Lower leg skin (tissue), 4 donors: ENCODE data around the gene HNRNPR. TPM values are rescaled to one million over a fixed set of nuclear protein-coding genes. Genes with fewer than 3 reads are reported as not detected.
"Not testable (repeated sequence)": the region's sequence is repeated elsewhere in the genome, so short reads cannot be mapped to it uniquely, and the experiment has no call there.

Experiments used
- DNase-seq, 2 donors: peaks; one replicate each; pipeline ENCODE4 v3.0.0-alpha.2; 2019; ENCODE audit warnings: low spot score in 2 of 2
- H3K4me3 ChIP-seq: fragments of 200-600 bp; sonication (generic); 2 replicates; pipeline ENCODE4 v1.5.1; 2017; ENCODE audit warnings: mild to moderate bottlenecking, low read depth; ENCODE audit not compliant: poor library complexity, severe bottlenecking
- CTCF ChIP-seq, 3 donors: fragments of 450-650 bp; IDR thresholded peaks; one replicate each; pipeline ENCODE4 v1.5.1; 2016; ENCODE audit warnings: antibody characterized with exemption in 3 of 3, mild to moderate bottlenecking in 3 of 3, moderate library complexity in 2 of 3
- POLR2A ChIP-seq, 2 donors: fragments of 450-650 bp; IDR thresholded peaks; one replicate each; pipeline ENCODE4 v1.6.1; 2016 to 2017; ENCODE audit warnings: antibody characterized with exemption in 2 of 2, mild to moderate bottlenecking in 1 of 2, moderate library complexity in 1 of 2
- WGBS, 2 donors: methylation state at CpG; one replicate each; pipeline ENCODE4 v1.1.5; 2018; 5-methylcytosine and 5-hydroxymethylcytosine counted together
- intact Hi-C: fragments of 100-400 bp; cut with DNase I; formaldehyde crosslinking; loops from one replicate; pipeline ENCODE4 v1.15.0; 2023; ENCODE audit warnings: low total_unique reads
- total RNA-seq, 4 donors: library from RNA; depleted of rRNA; stranded (reverse); fragments of >200 nt; gene quantifications; one replicate each; pipeline ENCODE4 v1.1.0, GENCODE V29; 2016

Gene HNRNPR
- total RNA-seq, 4 donors from 2014 or later = 37.7 to 61.1 (median 55.0) TPM

- intact Hi-C loops = no loop called here
- 70 to 76% methylated on average over 3 of the region's 3 CpGs for WGBS, 2 donors
- H3K4me3 ChIP-seq = no peak overlapping the region
- no peak for TF ChIP-seq POLR2A (IDR thresholded peaks at IDR 0.05)
- TF ChIP-seq CTCF (IDR thresholded peaks at IDR 0.05) = no peak
- peak in 1 of 2 donors; percentile 32 for DNase-seq
These were observed 80.7 kb downstream of the HNRNPR start for GRCh38 chr1:23263380-23263887.

- H3K4me3 ChIP-seq, intact Hi-C loops, DNase-seq: not testable (repeated sequence)
- WGBS, 2 donors = 80 to 83% methylated on average over 1 of the region's 2 CpGs
These were observed 86.0 kb downstream of the HNRNPR start for GRCh38 chr1:23258082-23258481.

GRCh38 chr1:23257371-23257770, 86.7 kb downstream of the HNRNPR start:
- intact Hi-C loops, H3K4me3 ChIP-seq, DNase-seq: not testable (repeated sequence)
- WGBS, 2 donors = 92 to 96% methylated on average over 20 to 33 of the region's 34 CpGs

Other genes starting within 250 kb of the HNRNPR start
- gene LUZP1, start 175.4 kb downstream of the HNRNPR start, total RNA-seq = 10 to 100 TPM; 14.2 to 25.5 (median 19.3) TPM
- not detected for gene HTR1D, start 126.8 kb downstream of the HNRNPR start, total RNA-seq
- gene ZNF436, start 25.6 kb upstream of the HNRNPR start, total RNA-seq = 10 to 100 TPM; 19.1 to 41.6 (median 32.8) TPM
- gene TCEA3, start 80.5 kb upstream of the HNRNPR start, total RNA-seq = 10 to 100 TPM; 39.5 to 49.1 (median 46.2) TPM
- 100 to 1,000 TPM; 103 to 114 (median 108) TPM for gene ASAP3, start 139.9 kb upstream of the HNRNPR start, total RNA-seq
- gene E2F2, start 186.9 kb upstream of the HNRNPR start, total RNA-seq = 10 to 100 TPM in 2 of 4 donors, 1 to 10 TPM in 2; 6.0 to 12.1 (median 9.0) TPM
- gene ID3, start 215.2 kb upstream of the HNRNPR start, total RNA-seq = 100 to 1,000 TPM in 3 of 4 donors, 10 to 100 TPM in 1; 81.2 to 209 (median 122) TPM